ENCODE measurements around the gene ZNF771. TPM values are rescaled to one million over a fixed set of nuclear protein-coding genes. Genes with fewer than 3 reads are reported as not detected.

Gene ZNF771
- total and polyA plus RNA-seq, 9 of the 15 experiments (the other 6 are each of a cell fraction or from before 2014, with no cell fraction given), result 1.5 to 12.6 (median 4.4) TPM

- Histone ChIP-seq H4K20me1 (replicated peaks; ENCODE audit: control insufficient read depth, insufficient read depth, low read length) (no peaks in the 10 kb centered on the region), H3K4me1 (replicated peaks in 1 of 2; ENCODE audit: control insufficient read depth in 2 of 2, insufficient read depth in 2 of 2, low read length in 2 of 2) (no peaks in the 10 kb centered on the region), H3K9me1 (ENCODE audit: control insufficient read depth, insufficient read depth, low read length) (no peaks in the 10 kb centered on the region), H3K79me2 (ENCODE audit: control insufficient read depth, insufficient read depth, low read length) (peaks cover 17% of the 10 kb centered on the region; the same call in 2 of the 3 replicates), H3K27ac (ENCODE audit: extremely low read depth, low read depth, low read length) (no peak overlapping the region), H3K9me3 (replicated peaks; ENCODE audit: control insufficient read depth, insufficient read depth, low read depth, low read length) (no peaks in the 10 kb centered on the region), H3K27me3 (ENCODE audit: control insufficient read depth in 2 of 2, insufficient read depth in 2 of 2, low read length in 2 of 2) (no peaks in the 10 kb centered on the region), H3K36me3 (ENCODE audit: control insufficient read depth, insufficient read depth, low read length) (peaks cover 73% of the 10 kb centered on the region), H2AFZ (ENCODE audit: low read depth, low read length) (no peak overlapping the region), H3K4me2 (ENCODE audit: insufficient read depth, low read length) (no peak overlapping the region), H3K4me3 (no peak overlapping the region), H3K9ac (ENCODE audit: insufficient read depth in 1 of 2, low read depth in 2 of 2, low read length in 2 of 2) (no peak overlapping the region)
- in situ Hi-C loops (cut with MboI) (no loop called here), intact Hi-C loops (cut with micrococcal nuclease) (no loop called here)
- no peak for TF ChIP-seq HSF4 (CRISPR knock-in tag; IDR thresholded peaks at IDR 0.05; ENCODE audit: borderline replicate concordance)
- TF ChIP-seq SIN3A (IDR thresholded peaks at IDR 0.05; ENCODE audit: borderline replicate concordance in 2 of 2, control insufficient read depth in 1 of 2, low read depth in 2 of 2, low read length in 2 of 2), result no peak
- no peak for TF ChIP-seq ZBED1 (IDR thresholded peaks at IDR 0.05)
- TF ChIP-seq NFIC (IDR thresholded peaks at IDR 0.05), result no peak
- no peak for TF ChIP-seq TEAD1 (CRISPR knock-in tag; IDR thresholded peaks at IDR 0.05)
- no peak for TF ChIP-seq PPARD (CRISPR knock-in tag; IDR thresholded peaks at IDR 0.05)
- TF ChIP-seq MYBL2 (IDR thresholded peaks at IDR 0.05; ENCODE audit: low read depth), result no peak
- TF ChIP-seq MYBL2 (CRISPR knock-in tag; IDR thresholded peaks at IDR 0.05; ENCODE audit: borderline replicate concordance), result no peak
- no peak for TF ChIP-seq RBM17 (IDR thresholded peaks at IDR 0.05; ENCODE audit: borderline replicate concordance, low read depth, low read length)
- TF ChIP-seq THRAP3 (IDR thresholded peaks at IDR 0.05; ENCODE audit: borderline replicate concordance), result no peak
- TF ChIP-seq ARID1B (IDR thresholded peaks at IDR 0.05), result no peak
- no peak for TF ChIP-seq MAFG (tag; conservative IDR thresholded peaks at IDR 0.05)
- no peak for TF ChIP-seq XRCC4 (IDR thresholded peaks at IDR 0.05; ENCODE audit: extremely low read depth, insufficient read depth, insufficient read length)
- no peak for TF ChIP-seq CAMTA2 (CRISPR knock-in tag; conservative IDR thresholded peaks at IDR 0.05)
- no peak for TF ChIP-seq JUNB (CRISPR knock-in tag; conservative IDR thresholded peaks at IDR 0.05)
- no peak for TF ChIP-seq ATF2 (CRISPR knock-in tag; IDR thresholded peaks at IDR 0.05)
- no peak for TF ChIP-seq SMC3 (conservative IDR thresholded peaks at IDR 0.05; ENCODE audit: insufficient read depth, low read depth, low read length)
- TF ChIP-seq POLR2A (conservative IDR thresholded peaks at IDR 0.05), result no peak
- TF ChIP-seq ETS1 (conservative IDR thresholded peaks at IDR 0.05; ENCODE audit: control insufficient read depth, low read depth, low read length), result no peak
- no peak for TF ChIP-seq ETV6 (IDR thresholded peaks at IDR 0.05; ENCODE audit: borderline replicate concordance in 1 of 2, low read depth in 2 of 2, low read length in 1 of 2)
- TF ChIP-seq ETV6 (CRISPR knock-in tag; IDR thresholded peaks at IDR 0.05; ENCODE audit: borderline replicate concordance), result no peak
- ChIA-PET CTCF (ENCODE audit: low intra/inter-chr PET ratio) (no interaction called here), POLR2A (interaction anchor here (1.1 kb wide), 1 partner anchor 224 kb away, joined by 3 read pairs; no protein-coding TSS in a partner anchor)
- 90% methylated on average over 17 of the region's 18 CpGs for WGBS (ENCODE audit: insufficient coverage, low coverage, missing lambda C conversion rate)
- FAIRE-seq (no peak), ATAC-seq (no peak; the same call in 2 of the 3 replicates), DNase-seq (ENCODE audit: extremely low read depth in 1 of 4, low spot score in 3 of 4) (no peak)
- BruUV-seq (replicated peaks), result no TSS peak
Measured at GRCh38 chr16:30416624-30417528, 9.5 kb downstream of the ZNF771 start.

All from K562 (cell line).